ENCODE measurements around the gene ZFHX3. TPM values are rescaled to one million over a fixed set of nuclear protein-coding genes. Genes with fewer than 3 reads are reported as not detected.

Gene ZFHX3
- polyA plus RNA-seq, 1 donor (not counting 4 experiments of a cell fraction or from before 2014, with no cell fraction given): 1.2 TPM

- no peak for TF ChIP-seq EZH2 (IDR thresholded peaks at IDR 0.05; ENCODE audit: low read length)
- TF ChIP-seq, protein P1, sequence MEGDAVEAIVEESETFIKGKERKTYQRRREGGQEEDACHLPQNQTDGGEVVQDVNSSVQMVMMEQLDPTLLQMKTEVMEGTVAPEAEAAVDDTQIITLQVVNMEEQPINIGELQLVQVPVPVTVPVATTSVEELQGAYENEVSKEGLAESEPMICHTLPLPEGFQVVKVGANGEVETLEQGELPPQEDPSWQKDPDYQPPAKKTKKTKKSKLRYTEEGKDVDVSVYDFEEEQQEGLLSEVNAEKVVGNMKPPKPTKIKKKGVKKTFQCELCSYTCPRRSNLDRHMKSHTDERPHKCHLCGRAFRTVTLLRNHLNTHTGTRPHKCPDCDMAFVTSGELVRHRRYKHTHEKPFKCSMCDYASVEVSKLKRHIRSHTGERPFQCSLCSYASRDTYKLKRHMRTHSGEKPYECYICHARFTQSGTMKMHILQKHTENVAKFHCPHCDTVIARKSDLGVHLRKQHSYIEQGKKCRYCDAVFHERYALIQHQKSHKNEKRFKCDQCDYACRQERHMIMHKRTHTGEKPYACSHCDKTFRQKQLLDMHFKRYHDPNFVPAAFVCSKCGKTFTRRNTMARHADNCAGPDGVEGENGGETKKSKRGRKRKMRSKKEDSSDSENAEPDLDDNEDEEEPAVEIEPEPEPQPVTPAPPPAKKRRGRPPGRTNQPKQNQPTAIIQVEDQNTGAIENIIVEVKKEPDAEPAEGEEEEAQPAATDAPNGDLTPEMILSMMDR (optimal IDR thresholded peaks at IDR 0.05 in 1 of 3, IDR thresholded peaks at IDR 0.05 in 1 of 3, conservative IDR thresholded peaks at IDR 0.05 in 1 of 3; ENCODE audit: extremely low read depth in 1 of 3, insufficient read depth in 2 of 3, low read length in 3 of 3): no peak
- Histone ChIP-seq H3K36me3 (ENCODE audit: control insufficient read depth in 2 of 2, extremely low read depth in 1 of 2, insufficient read depth in 2 of 2, low read length in 2 of 2) (no peaks in the 10 kb centered on the region), H3K27me3 (ENCODE audit: control insufficient read depth, extremely low read depth, insufficient read depth, low read length) (no peaks in the 10 kb centered on the region), H3K4me3 (ENCODE audit: control insufficient read depth in 2 of 3, extremely low read depth in 1 of 3, insufficient read depth in 2 of 3, low read depth in 1 of 3, low read length in 3 of 3) (no peak overlapping the region), H3K9me1 (ENCODE audit: control insufficient read depth, extremely low read depth, insufficient read depth, low read length) (no peaks in the 10 kb centered on the region), H3K9ac (ENCODE audit: control insufficient read depth, extremely low read depth, insufficient read depth, low read length) (no peak overlapping the region), H4K20me1 (ENCODE audit: control insufficient read depth, extremely low read depth, insufficient read depth, low read length) (no peaks in the 10 kb centered on the region), H2AFZ (ENCODE audit: control insufficient read depth, low read length) (no peak overlapping the region), H3K4me1 (ENCODE audit: control insufficient read depth, extremely low read depth, insufficient read depth, low read length) (no peaks in the 10 kb centered on the region), H3K9me3 (ENCODE audit: control insufficient read depth, low read depth, low read length) (no peaks in the 10 kb centered on the region), H3K27ac (ENCODE audit: control insufficient read depth, insufficient read depth, low read length) (no peak overlapping the region), H3K79me2 (ENCODE audit: control insufficient read depth, insufficient read depth, low read length) (no peaks in the 10 kb centered on the region), H3K4me2 (ENCODE audit: control insufficient read depth, extremely low read depth, insufficient read depth, low read depth, low read length) (no peak overlapping the region)
- no peak for FAIRE-seq
- no peak for DNase-seq (ENCODE audit: low read depth, low spot score)
- dilution Hi-C loops (cut with MboI; ENCODE audit: extremely low pct_ligation_motif_present, low sequenced_read_pairs): no loop called here
These were observed 287.3 kb downstream of the ZFHX3 start for GRCh38 chr16:72760581-72760980.

GRCh38 chr16:72753881-72754280, 294.0 kb downstream of the ZFHX3 start:
- Histone ChIP-seq H3K27me3 (ENCODE audit: control insufficient read depth, extremely low read depth, insufficient read depth, low read length) (no peaks in the 10 kb centered on the region), H3K9ac (ENCODE audit: control insufficient read depth, extremely low read depth, insufficient read depth, low read length) (no peak overlapping the region), H3K9me3 (ENCODE audit: control insufficient read depth, low read depth, low read length) (no peaks in the 10 kb centered on the region), H3K4me2 (ENCODE audit: control insufficient read depth, extremely low read depth, insufficient read depth, low read depth, low read length) (no peak overlapping the region), H3K9me1 (ENCODE audit: control insufficient read depth, extremely low read depth, insufficient read depth, low read length) (no peaks in the 10 kb centered on the region), H3K4me1 (ENCODE audit: control insufficient read depth, extremely low read depth, insufficient read depth, low read length) (no peaks in the 10 kb centered on the region), H4K20me1 (ENCODE audit: control insufficient read depth, extremely low read depth, insufficient read depth, low read length) (no peaks in the 10 kb centered on the region), H3K36me3 (ENCODE audit: control insufficient read depth in 2 of 2, extremely low read depth in 1 of 2, insufficient read depth in 2 of 2, low read length in 2 of 2) (no peaks in the 10 kb centered on the region), H3K4me3 (ENCODE audit: control insufficient read depth in 2 of 3, extremely low read depth in 1 of 3, insufficient read depth in 2 of 3, low read depth in 1 of 3, low read length in 3 of 3) (no peak overlapping the region), H3K79me2 (ENCODE audit: control insufficient read depth, insufficient read depth, low read length) (no peaks in the 10 kb centered on the region), H3K27ac (ENCODE audit: control insufficient read depth, insufficient read depth, low read length) (no peak overlapping the region), H2AFZ (ENCODE audit: control insufficient read depth, low read length) (no peak overlapping the region)
- dilution Hi-C loops (cut with MboI; ENCODE audit: extremely low pct_ligation_motif_present, low sequenced_read_pairs): no loop called here
- TF ChIP-seq EZH2 (IDR thresholded peaks at IDR 0.05; ENCODE audit: low read length): no peak
- TF ChIP-seq, protein P1 (optimal IDR thresholded peaks at IDR 0.05 in 1 of 3, IDR thresholded peaks at IDR 0.05 in 1 of 3, conservative IDR thresholded peaks at IDR 0.05 in 1 of 3; ENCODE audit: extremely low read depth in 1 of 3, insufficient read depth in 2 of 3, low read length in 3 of 3): no peak
- DNase-seq (ENCODE audit: low read depth, low spot score): no peak
- FAIRE-seq: no peak
